ENCODE results near the gene KDM4C. TPM values are rescaled to one million over a fixed set of nuclear protein-coding genes. Genes with fewer than 3 reads are reported as not detected.

KDM4C gene
- total RNA-seq, 2 donors from 2014 or later = 66.2 to 68.7 TPM

DNA sequence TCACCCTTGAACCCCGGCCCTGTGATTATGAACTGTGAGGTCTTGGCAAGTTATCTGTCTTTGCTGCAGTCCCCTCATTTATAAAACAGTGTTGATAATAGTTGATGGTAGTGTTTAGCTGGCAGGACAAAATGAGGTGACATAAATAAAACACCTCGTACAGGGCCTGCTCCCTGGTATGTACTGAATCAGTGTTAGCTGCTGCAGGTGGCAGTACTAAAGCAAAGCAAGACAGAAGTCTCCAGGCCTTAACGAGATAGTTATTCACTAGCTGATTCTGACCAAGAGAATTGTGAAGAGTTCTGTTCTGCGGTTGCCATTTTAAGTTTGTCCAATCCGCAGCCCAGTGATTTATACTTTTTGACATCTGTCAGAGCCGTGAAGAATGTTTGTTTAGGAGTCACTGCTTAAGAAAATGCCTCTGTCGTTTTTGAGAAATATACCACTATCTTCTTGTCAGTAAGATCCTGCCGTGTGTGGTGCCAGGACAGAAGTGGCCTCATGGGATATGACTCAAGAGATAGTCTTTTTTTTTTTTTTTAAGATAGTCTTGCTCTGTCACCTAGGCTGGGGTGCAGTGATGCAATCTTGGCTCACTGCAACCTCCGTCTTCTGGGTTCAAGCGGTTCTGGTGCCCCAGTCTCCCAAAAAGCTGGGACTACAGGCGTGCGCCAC lies 75.9 kb downstream of the KDM4C start:
- H3K4me3 Mint-ChIP-seq = no peak overlapping the region
- DNase-seq (ENCODE audit: low spot score) (no peak), ATAC-seq (no peak)
- no peaks in the 10 kb centered on the region for H3K27me3 Mint-ChIP-seq
- no peaks in the 10 kb centered on the region for H3K9me3 Mint-ChIP-seq
- peaks cover 8% of the 10 kb centered on the region for H3K36me3 Mint-ChIP-seq
- peaks cover 3 to 17% of the 10 kb centered on the region in 2 donors for H3K4me1 Mint-ChIP-seq (ENCODE audit: low read depth in 2 of 2)
- no peak overlapping the region for H3K27ac Mint-ChIP-seq

GRCh38 chr9:6834306-6834705 lies 76.5 kb downstream of the KDM4C start:
- DNase-seq (ENCODE audit: low spot score) (no peak), ATAC-seq (no peak)
- H3K4me1 Mint-ChIP-seq (ENCODE audit: low read depth in 2 of 2) = peaks cover 3 to 12% of the 10 kb centered on the region in 2 donors
- no peak overlapping the region for H3K4me3 Mint-ChIP-seq
- no peaks in the 10 kb centered on the region for H3K9me3 Mint-ChIP-seq
- H3K27ac Mint-ChIP-seq = no peak overlapping the region
- no peaks in the 10 kb centered on the region for H3K27me3 Mint-ChIP-seq
- peaks cover 8% of the 10 kb centered on the region for H3K36me3 Mint-ChIP-seq

DNA sequence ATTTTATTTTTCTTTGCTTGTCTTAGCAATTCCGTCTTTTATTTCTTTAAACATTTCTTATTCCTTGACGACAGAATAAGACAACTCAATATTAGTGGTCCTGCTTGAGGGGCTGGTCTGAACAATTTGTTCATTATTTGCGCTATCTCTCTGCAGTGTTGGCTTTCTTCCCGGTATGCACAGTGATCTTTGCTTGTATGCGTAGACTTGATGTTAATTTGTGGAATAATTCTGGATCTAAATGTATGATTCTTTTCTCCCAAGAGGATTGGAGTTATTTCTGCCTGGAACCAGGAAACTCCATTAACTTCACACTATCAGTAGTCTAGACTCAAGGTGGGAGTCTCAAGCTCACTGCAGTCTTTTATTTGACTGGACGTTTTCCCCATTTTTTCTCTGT lies 80.4 kb downstream of the KDM4C start:
- Mint-ChIP-seq H3K9me3 (no peaks in the 10 kb centered on the region), H3K27ac (no peak overlapping the region), H3K4me1 (ENCODE audit: low read depth in 2 of 2) (peaks cover 10 to 19% of the 10 kb centered on the region in 2 donors), H3K27me3 (no peaks in the 10 kb centered on the region), H3K36me3 (peaks cover 8% of the 10 kb centered on the region), H3K4me3 (no peak overlapping the region)
- ATAC-seq (no peak), DNase-seq (ENCODE audit: low spot score) (no peak)

- peaks cover 5% of the 10 kb centered on the region for H3K36me3 Mint-ChIP-seq
- no peaks in the 10 kb centered on the region for H3K27me3 Mint-ChIP-seq
- DNase-seq (ENCODE audit: low spot score) = no peak
- H3K4me1 Mint-ChIP-seq (ENCODE audit: low read depth in 2 of 2) = peaks cover 10 to 29% of the 10 kb centered on the region in 2 donors
- no peak overlapping the region for H3K27ac Mint-ChIP-seq
- H3K9me3 Mint-ChIP-seq = no peaks in the 10 kb centered on the region
- ATAC-seq = no peak
- H3K4me3 Mint-ChIP-seq = no peak overlapping the region
These were observed 84.8 kb downstream of the KDM4C start for GRCh38 chr9:6842584-6842947.

- no peak for ATAC-seq
- Mint-ChIP-seq H3K36me3 (no peaks in the 10 kb centered on the region), H3K27me3 (no peaks in the 10 kb centered on the region), H3K9me3 (no peaks in the 10 kb centered on the region), H3K27ac (no peak overlapping the region), H3K4me1 (ENCODE audit: low read depth in 2 of 2) (peaks cover 7 to 27% of the 10 kb centered on the region in 2 donors), H3K4me3 (no peak overlapping the region)
- no peak for DNase-seq (ENCODE audit: low spot score)
These were observed 86.0 kb downstream of the KDM4C start for GRCh38 chr9:6843742-6844141.

GRCh38 chr9:6844267-6844666 lies 86.5 kb downstream of the KDM4C start:
- peaks cover 7 to 30% of the 10 kb centered on the region in 2 donors for H3K4me1 Mint-ChIP-seq (ENCODE audit: low read depth in 2 of 2)
- ATAC-seq = no peak
- no peaks in the 10 kb centered on the region for H3K36me3 Mint-ChIP-seq

DNA sequence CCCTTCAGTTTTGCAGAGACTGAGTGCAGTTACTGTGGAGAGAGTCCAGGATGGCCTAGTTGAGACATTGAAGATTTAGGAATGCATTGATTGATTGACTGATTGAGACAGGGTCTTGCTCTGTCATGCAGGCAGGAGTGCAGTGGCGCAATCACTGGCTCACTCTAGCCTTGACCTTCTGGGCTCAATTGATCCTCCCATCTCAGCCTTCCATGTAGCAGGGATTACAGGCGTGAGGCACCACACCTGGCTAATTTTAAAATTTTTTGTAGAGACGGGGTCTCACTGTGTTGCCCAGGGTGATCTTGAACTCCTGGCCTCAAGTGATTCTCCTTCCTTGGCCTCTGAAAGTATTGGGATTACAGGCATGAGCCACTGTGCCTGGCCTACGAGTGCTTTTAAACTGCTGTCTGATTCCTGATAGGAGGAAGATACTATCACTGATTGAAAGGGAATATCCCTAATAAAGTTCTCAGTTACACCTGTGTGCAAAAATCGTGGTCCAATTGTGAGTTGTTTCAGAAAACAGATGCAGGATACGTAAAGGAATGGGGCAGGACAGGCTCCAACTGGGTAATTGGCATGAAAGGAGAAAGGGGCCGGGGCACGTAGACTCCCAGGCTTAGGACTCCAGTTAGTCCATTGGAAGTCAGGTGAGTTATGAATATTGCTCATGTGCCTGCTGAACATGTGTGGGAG lies 87.5 kb downstream of the KDM4C start:
- H3K27me3 Mint-ChIP-seq = no peaks in the 10 kb centered on the region
- H3K36me3 Mint-ChIP-seq = peaks cover 7% of the 10 kb centered on the region
- H3K27ac Mint-ChIP-seq = peak overlapping the region in 1 of 2 donors; percentile 19

More at GRCh38 chr9:6844267-6844666, 86.5 kb downstream of the KDM4C start:
- H3K4me3 Mint-ChIP-seq = no peak overlapping the region
- peak overlapping the region in 1 of 2 donors; percentile 37 for H3K27ac Mint-ChIP-seq
- H3K27me3 Mint-ChIP-seq = no peaks in the 10 kb centered on the region
- H3K9me3 Mint-ChIP-seq = no peaks in the 10 kb centered on the region
- DNase-seq (ENCODE audit: low spot score) = no peak

DNA sequence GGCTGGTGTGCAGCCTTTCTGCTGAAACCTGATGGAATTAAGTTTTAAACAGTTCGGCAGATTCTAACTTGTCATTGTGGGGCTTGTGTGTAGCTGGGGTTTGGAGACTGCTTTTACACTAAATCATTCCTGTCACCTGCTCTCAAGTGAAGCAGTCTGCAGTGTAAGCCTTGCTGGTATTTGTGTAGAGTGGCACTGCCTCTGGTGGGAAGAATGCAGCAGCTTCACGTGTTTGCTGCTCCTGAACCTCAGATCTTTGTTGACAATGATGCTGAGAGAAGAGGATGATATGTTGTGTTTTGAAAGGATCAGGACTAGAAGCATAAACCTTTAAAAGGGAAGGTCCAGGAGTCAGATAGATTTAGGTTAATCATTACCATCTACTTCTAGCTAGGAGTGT lies 88.1 kb downstream of the KDM4C start:
- no peaks in the 10 kb centered on the region for H3K27me3 Mint-ChIP-seq
- H3K4me1 Mint-ChIP-seq (ENCODE audit: low read depth in 2 of 2) = peaks cover 5 to 28% of the 10 kb centered on the region in 2 donors
- ATAC-seq = no peak
- peak overlapping the region in 1 of 2 donors; percentile 19 for H3K27ac Mint-ChIP-seq
- no peak for DNase-seq (ENCODE audit: low spot score)
- H3K9me3 Mint-ChIP-seq = no peaks in the 10 kb centered on the region
- H3K36me3 Mint-ChIP-seq = peaks cover 7% of the 10 kb centered on the region
- H3K4me3 Mint-ChIP-seq = no peak overlapping the region

More for the DNA sequence above, 87.5 kb downstream of the KDM4C start:
- no peaks in the 10 kb centered on the region for H3K9me3 Mint-ChIP-seq
- H3K4me1 Mint-ChIP-seq (ENCODE audit: low read depth in 2 of 2) = peaks cover 7 to 32% of the 10 kb centered on the region in 2 donors
- DNase-seq (ENCODE audit: low spot score) (no peak), ATAC-seq (no peak)
- no peak overlapping the region for H3K4me3 Mint-ChIP-seq

- Mint-ChIP-seq H3K36me3 (peaks cover 7% of the 10 kb centered on the region), H3K9me3 (no peaks in the 10 kb centered on the region), H3K4me1 (ENCODE audit: low read depth in 2 of 2) (peaks cover 6 to 16% of the 10 kb centered on the region in 2 donors), H3K4me3 (no peak overlapping the region), H3K27ac (no peak overlapping the region), H3K27me3 (no peaks in the 10 kb centered on the region)
- DNase-seq (ENCODE audit: low spot score) (no peak), ATAC-seq (no peak)
These were observed 94.6 kb downstream of the KDM4C start for GRCh38 chr9:6852243-6852963.

- no peak overlapping the region for H3K27ac Mint-ChIP-seq
- DNase-seq (ENCODE audit: low spot score) = no peak
- no peak overlapping the region for H3K4me3 Mint-ChIP-seq
- H3K27me3 Mint-ChIP-seq = no peaks in the 10 kb centered on the region
- no peak for ATAC-seq
- H3K9me3 Mint-ChIP-seq = no peaks in the 10 kb centered on the region
- H3K36me3 Mint-ChIP-seq = no peaks in the 10 kb centered on the region
- H3K4me1 Mint-ChIP-seq (ENCODE audit: low read depth in 2 of 2) = peaks cover 6 to 13% of the 10 kb centered on the region in 2 donors
These were observed 98.1 kb downstream of the KDM4C start for GRCh38 chr9:6855860-6856259.

DNA sequence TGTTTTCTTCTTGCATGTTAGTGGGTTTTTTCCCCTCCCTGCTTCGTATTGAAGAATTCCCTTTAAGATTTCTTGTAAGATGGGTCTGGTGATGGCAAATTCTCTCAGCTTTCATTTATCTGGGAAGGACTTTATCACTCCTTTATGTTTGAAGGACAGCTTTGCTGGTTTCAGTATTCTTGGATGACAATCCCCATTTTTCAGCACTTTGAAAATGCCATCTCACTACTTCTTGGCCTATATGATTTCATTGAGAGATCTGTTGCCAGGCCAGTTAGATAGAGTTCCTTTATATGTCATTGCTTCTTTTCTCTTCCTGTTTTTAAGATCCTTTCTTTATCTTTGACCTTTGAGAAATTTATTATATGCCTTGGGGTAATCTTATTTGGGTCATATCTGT lies 106.3 kb downstream of the KDM4C start:
- no peaks in the 10 kb centered on the region for H3K27me3 Mint-ChIP-seq
- H3K27ac Mint-ChIP-seq = no peak overlapping the region
- DNase-seq (ENCODE audit: low spot score) = no peak
- H3K9me3 Mint-ChIP-seq = peaks cover 6% of the 10 kb centered on the region
- peaks cover 19% of the 10 kb centered on the region for H3K36me3 Mint-ChIP-seq
- peaks cover 4 to 15% of the 10 kb centered on the region in 2 donors for H3K4me1 Mint-ChIP-seq (ENCODE audit: low read depth in 2 of 2)
- ATAC-seq = no peak
- H3K4me3 Mint-ChIP-seq = no peak overlapping the region

DNA sequence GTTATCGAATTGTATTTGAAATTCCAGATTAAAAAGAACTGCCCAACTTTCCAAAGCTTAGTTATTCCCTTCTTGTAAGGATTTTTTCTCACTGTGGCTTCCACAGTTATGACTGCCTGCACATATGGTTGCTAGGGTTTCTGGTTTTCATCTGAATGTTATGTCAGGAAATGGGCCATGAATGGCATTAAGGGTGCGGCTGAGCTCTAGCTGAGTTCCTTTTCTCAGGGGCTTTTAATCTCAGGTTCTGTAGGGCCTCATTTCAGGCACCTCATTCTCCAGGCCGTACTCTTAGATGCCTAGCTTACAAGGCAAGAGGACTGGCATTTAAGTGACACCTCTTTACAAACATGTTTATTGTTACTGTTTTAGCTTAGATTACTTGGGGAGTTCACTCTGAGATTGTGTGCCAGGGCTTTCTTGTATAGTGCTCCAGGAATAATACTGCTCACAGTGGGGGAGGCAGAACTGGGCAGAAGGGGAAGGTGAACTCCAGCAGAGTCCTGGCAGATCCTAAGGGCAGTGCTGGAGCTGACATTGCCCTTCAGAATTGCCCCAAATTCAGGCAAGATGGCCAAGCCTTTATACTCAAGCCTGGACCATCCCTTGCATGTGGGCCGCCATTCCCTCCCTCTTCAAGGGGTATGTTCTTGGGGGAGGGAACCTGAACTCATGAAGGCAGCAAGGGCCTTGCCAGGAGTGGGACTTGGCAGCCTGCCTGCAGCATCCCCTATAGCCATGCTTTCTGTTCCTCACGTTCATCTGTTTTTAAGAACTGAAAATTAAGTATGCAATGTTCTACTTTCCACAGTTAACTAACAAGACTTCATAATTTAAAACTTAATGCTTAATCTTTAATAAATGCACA lies 111.5 kb downstream of the KDM4C start:
- Mint-ChIP-seq H3K36me3 (peaks cover 15% of the 10 kb centered on the region), H3K4me1 (ENCODE audit: low read depth in 2 of 2) (peaks cover 40 to 46% of the 10 kb centered on the region in 2 donors), H3K9me3 (peaks cover 4% of the 10 kb centered on the region), H3K27ac (no peak overlapping the region), H3K27me3 (no peaks in the 10 kb centered on the region), H3K4me3 (no peak overlapping the region)
- ATAC-seq (no peak), DNase-seq (ENCODE audit: low spot score) (no peak)

GRCh38 chr9:6870149-6870548 lies 112.4 kb downstream of the KDM4C start:
- Mint-ChIP-seq H3K27me3 (no peaks in the 10 kb centered on the region), H3K4me1 (ENCODE audit: low read depth in 2 of 2) (peaks cover 43 to 52% of the 10 kb centered on the region in 2 donors), H3K4me3 (no peak overlapping the region), H3K27ac (peak overlapping the region in 1 of 2 donors; percentile 18), H3K36me3 (peaks cover 7% of the 10 kb centered on the region), H3K9me3 (no peaks in the 10 kb centered on the region)
- no peak for ATAC-seq
- DNase-seq (ENCODE audit: low spot score) = no peak

Measured in natural killer cell treated with Interleukin-12 subunit alpha and Interleukin-12 subunit beta and Interleukin-15 and Interleukin-18, amount 100 ng/mL, for 72 hours (primary cell).